SIG-M5 treated with dmso at 0.1 percent for 504 hours (cell line): Measurements from ENCODE around the gene MCM8.

ENCODE experiments used
- DNase-seq: peaks from one replicate; lab custom pipeline; 2025; ENCODE audit not compliant: unreplicated experiment; lab: John Stamatoyannopoulos, UW

Gene MCM8

GRCh38 chr20:5945963-5946362 lies 4.5 kb upstream of the MCM8 start:
- DNase-seq = peak; percentile 40

- DNase-seq = peak; percentile 61
Measured at GRCh38 chr20:5947276-5947675, 3.2 kb upstream of the MCM8 start.

GRCh38 chr20:5949943-5950270 lies 545 bp upstream of the MCM8 start:
- no peak for DNase-seq

- DNase-seq = no peak
Measured at GRCh38 chr20:5967469-5967868, 17.0 kb downstream of the MCM8 start.

- no peak for DNase-seq
Measured at GRCh38 chr20:5968462-5968861, 18.0 kb downstream of the MCM8 start.

- DNase-seq = no peak
Measured at GRCh38 chr20:5969348-5969935, 19.0 kb downstream of the MCM8 start.

- DNase-seq = no peak
Measured at GRCh38 chr20:5969940-5970339, 19.5 kb downstream of the MCM8 start.

GRCh38 chr20:5970381-5970780 lies 19.9 kb downstream of the MCM8 start:
- no peak for DNase-seq

- DNase-seq = no peak
Measured at GRCh38 chr20:5971203-5971602, 20.8 kb downstream of the MCM8 start.

- no peak for DNase-seq
Measured at GRCh38 chr20:5973172-5973571, 22.7 kb downstream of the MCM8 start.

GRCh38 chr20:5973971-5974370 lies 23.5 kb downstream of the MCM8 start:
- DNase-seq = peak; percentile 78

- no peak for DNase-seq
Measured at GRCh38 chr20:5974531-5974930, 24.1 kb downstream of the MCM8 start.

GRCh38 chr20:5975778-5976177 lies 25.3 kb downstream of the MCM8 start:
- no peak for DNase-seq

- no peak for DNase-seq
Measured at GRCh38 chr20:5977223-5977622, 26.8 kb downstream of the MCM8 start.

GRCh38 chr20:5977975-5978374 lies 27.5 kb downstream of the MCM8 start:
- no peak for DNase-seq

- no peak for DNase-seq
Measured at GRCh38 chr20:5979801-5980200, 29.3 kb downstream of the MCM8 start.

- no peak for DNase-seq
Measured at GRCh38 chr20:5980720-5981538, 30.5 kb downstream of the MCM8 start.

- no peak for DNase-seq
Measured at GRCh38 chr20:5987383-5987782, 36.9 kb downstream of the MCM8 start.

GRCh38 chr20:5989539-5989938 lies 39.1 kb downstream of the MCM8 start:
- no peak for DNase-seq

- DNase-seq = no peak
Measured at GRCh38 chr20:5990946-5991345, 40.5 kb downstream of the MCM8 start.

GRCh38 chr20:5991623-5992441 lies 41.4 kb downstream of the MCM8 start:
- no peak for DNase-seq

GRCh38 chr20:5996765-5997164 lies 46.3 kb downstream of the MCM8 start:
- peak; percentile 49 for DNase-seq
